Raji (cell line): ENCODE measurements around the gene RALA.

Experiments used
- POLR2A ChIP-seq: IDR thresholded peaks from 2 replicates; pipeline ENCODE4 v1.6.1; 2011; ENCODE audit warnings: low read depth, low read length, control low read depth; ENCODE audit not compliant: insufficient read depth

Gene RALA

GRCh38 chr7:39720586-39720985, 97.2 kb downstream of the RALA start:
- TF ChIP-seq POLR2A, result no peak

GRCh38 chr7:39721345-39721744, 98.0 kb downstream of the RALA start:
- TF ChIP-seq POLR2A, result no peak

- TF ChIP-seq POLR2A, result no peak
These were observed 98.7 kb downstream of the RALA start for GRCh38 chr7:39721919-39722597.

GRCh38 chr7:39727231-39728012, 104.0 kb downstream of the RALA start:
- no peak for TF ChIP-seq POLR2A

- peak; percentile 79 for TF ChIP-seq POLR2A
These were observed 109.7 kb downstream of the RALA start for GRCh38 chr7:39732837-39733804.

GRCh38 chr7:39733881-39734632, 110.7 kb downstream of the RALA start:
- TF ChIP-seq POLR2A, result 0 out of 2 replicates have a peak, but pooled peaks have one; percentile 18

- TF ChIP-seq POLR2A, result no peak
These were observed 111.2 kb downstream of the RALA start for GRCh38 chr7:39734633-39735004.

GRCh38 chr7:39735903-39736302, 112.5 kb downstream of the RALA start:
- no peak for TF ChIP-seq POLR2A

GRCh38 chr7:39741942-39742623, 118.7 kb downstream of the RALA start:
- no peak for TF ChIP-seq POLR2A

- TF ChIP-seq POLR2A, result no peak
These were observed 121.2 kb downstream of the RALA start for GRCh38 chr7:39744620-39745019.

GRCh38 chr7:39745320-39745719, 121.9 kb downstream of the RALA start:
- TF ChIP-seq POLR2A, result no peak

GRCh38 chr7:39746103-39746819, 122.9 kb downstream of the RALA start:
- TF ChIP-seq POLR2A, result no peak

- no peak for TF ChIP-seq POLR2A
These were observed 125.8 kb downstream of the RALA start for GRCh38 chr7:39749177-39749576.
